GM18508 (cell line): ENCODE data around the gene SPOCD1.
"Not testable (repeated sequence)": the region's sequence is repeated elsewhere in the genome, so short reads cannot be mapped to it uniquely, and the experiment has no call there.

Experiments
- ATAC-seq: cut with Tn5 transposase; IDR thresholded peaks from one replicate; pipeline ENCODE4 v1.9.1; 2021; ENCODE audit warnings: moderate number of reproducible peaks; ENCODE audit not compliant: insufficient read depth, unreplicated experiment

SPOCD1 gene

DNA sequence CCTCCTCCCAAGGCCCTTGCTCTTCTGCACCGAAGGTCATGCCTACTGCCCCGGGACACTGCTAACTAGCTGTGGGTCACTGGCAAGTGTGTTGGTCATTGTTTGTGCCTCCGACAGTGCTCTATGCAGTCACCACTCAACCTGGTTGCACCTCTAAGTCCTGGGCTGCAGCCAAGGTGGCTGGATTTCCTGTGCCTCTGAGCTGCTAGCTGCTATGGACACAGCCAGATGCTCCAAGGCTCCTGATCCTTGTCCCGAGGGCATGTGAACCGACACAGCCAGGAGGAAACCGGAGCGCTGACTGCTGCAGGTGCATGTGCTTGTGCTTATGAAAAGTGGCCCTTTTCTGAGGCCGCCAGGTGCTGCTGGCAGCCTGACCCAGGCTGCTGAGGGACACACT lies 14.7 kb upstream of the SPOCD1 start:
- no peak for ATAC-seq

DNA sequence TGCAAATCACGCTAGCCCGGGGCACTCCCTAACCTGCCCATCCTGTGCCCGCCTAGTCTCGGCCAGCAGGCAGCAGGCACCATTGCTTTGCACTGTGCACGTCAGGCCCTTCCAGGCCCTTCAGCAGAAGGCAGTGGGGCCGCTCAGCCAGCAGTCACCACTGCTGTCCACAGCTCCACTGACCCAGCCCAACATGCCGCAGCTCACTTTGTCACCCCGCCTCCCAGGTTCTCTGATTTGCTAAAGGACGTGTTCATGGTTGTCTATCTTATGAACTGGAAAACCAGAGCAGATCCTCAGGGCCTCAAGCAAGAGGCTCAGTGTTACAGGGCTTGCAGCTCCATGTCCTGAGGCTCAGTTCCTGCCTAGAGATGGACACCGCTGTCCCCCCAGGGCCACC lies 14.2 kb upstream of the SPOCD1 start:
- no peak for ATAC-seq

GRCh38 chr1:31828926-31829690 lies 13.3 kb upstream of the SPOCD1 start:
- no peak for ATAC-seq

DNA sequence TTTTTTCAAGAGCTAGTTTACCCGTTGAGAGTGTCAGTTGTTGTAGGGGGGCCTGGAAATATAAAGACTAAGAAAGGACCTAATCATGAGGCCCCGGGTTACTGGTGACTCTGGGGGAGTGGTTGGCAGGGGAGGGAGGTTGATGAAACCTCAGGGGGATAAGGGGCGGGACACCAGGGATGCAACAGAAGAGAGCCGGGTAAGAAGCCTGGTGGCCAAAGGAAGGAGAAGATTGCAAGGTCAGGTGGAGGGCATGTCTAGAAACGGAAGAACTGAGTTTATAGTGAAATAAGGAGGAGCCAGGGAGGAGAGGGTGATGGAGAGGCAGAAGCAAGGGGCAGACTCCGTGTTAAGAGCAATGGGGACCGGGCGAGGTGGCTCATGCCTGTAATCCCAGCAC lies 12.5 kb upstream of the SPOCD1 start:
- no peak for ATAC-seq

GRCh38 chr1:31823780-31824179 lies 8.0 kb upstream of the SPOCD1 start:
- ATAC-seq, result no peak

DNA sequence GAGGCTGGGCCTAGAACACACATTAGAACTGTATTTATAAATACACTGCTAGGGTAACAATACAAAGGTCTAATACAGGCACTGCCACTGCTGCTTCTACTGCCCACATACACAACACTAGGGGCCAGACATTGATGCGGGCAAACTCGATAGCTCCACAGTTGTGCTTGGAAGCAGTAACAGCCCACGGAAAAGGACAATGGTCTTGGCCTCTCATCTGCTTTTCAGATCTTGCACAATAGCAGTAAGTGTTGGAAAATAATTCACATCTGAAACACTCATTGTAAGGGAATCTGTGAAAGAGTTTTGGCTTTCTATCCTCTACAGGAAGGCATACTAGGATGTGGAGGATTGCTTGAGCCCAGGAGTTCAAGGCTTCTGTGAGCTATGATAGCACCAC lies 6.9 kb upstream of the SPOCD1 start:
- no peak for ATAC-seq

- ATAC-seq, result not testable (repeated sequence)
Measured at GRCh38 chr1:31820196-31820595, 4.4 kb upstream of the SPOCD1 start.

DNA sequence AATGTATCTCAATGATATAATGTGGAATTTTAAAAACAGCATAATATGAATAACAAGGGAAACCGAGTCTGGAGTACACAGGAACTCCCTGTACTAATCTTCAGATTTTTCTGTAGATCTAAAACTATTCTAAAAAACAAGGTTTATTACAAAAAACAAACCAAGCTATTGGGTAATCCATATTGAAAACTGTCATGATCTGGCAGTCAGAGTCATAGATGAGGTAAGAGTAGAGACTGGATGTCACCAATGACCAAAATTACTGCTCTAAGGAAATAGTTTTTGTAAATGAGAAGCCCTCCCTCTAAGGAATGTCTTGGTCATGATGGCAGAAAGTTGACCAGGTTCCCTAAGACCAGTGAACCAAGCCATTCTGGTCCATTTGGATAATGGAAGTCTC lies 2.4 kb upstream of the SPOCD1 start:
- ATAC-seq, result no peak

DNA sequence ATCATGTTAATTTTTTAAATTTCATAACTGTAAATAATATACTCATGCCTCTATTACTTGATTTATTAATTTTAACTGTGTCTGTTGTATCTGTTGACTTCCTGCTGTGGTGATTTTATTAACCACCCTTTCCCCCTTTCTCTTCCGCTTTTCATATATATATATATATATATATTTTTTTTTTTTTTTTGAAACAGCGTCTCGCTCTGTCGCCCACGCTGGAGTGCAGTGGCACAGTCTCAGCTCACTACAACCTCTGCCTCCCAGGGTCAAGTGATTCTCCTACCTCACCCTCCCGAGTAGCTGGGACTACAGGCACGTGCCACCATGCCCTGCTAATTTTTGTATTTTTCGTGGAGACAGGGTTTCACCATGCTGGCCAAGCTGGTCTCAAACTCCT lies 1.1 kb upstream of the SPOCD1 start:
- not testable (repeated sequence) for ATAC-seq

- ATAC-seq, result not testable (repeated sequence)
Measured at GRCh38 chr1:31816501-31816900, 679 bp upstream of the SPOCD1 start.

DNA sequence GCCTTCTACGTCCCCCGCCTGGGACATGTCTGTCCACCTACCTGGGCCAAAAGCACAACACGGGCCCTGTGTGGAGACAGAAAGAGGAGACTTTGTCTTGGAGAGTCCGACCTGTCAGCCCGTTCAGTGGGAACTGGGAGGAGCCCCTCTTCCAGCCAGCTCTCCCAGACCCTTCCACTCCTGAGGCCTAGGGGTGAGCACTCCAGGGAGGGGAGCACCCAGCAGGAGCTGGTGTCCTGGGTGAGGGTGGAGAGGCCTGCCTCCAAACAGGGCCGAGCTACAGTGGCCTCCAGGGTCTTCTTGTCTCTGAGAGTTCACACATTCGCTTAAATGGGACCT lies 546 bp downstream of the SPOCD1 start:
- no peak for ATAC-seq

DNA sequence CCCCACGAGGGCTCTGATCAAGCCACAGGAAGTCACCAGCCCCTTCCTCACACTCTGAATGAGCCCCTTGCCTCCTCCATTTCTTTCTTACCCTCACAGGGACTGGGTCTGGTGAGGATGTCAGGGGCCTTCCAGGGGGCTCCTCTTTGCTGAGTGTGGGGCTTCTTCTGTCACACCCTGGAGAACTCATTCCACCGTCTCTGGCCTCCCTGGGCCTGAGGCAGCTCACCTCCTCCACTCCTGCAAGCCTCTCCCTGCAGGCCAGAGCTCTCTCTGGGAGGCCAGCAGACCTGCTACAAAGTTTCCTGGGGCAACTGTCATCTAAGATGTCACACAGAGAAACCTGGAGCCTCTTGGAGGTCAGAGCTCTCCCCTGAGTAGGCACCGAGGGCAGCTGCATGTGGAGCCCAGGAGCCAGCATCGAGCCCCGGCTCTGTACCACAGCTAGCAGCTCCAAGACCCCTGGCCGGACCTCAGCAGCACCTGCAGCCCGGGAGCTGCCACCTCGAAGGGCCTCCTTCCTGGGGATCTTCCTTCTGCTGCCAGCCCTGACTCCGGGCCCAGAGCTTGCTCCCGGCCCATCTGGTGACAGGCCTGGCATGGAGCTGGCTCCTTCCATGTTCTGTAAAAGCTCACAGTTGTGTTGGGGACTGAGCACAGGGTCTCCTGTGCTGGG lies 1.1 kb downstream of the SPOCD1 start:
- no peak for ATAC-seq

GRCh38 chr1:31814041-31814511 lies 1.7 kb downstream of the SPOCD1 start:
- no peak for ATAC-seq

GRCh38 chr1:31812158-31812829 lies 3.5 kb downstream of the SPOCD1 start:
- ATAC-seq, result no peak

GRCh38 chr1:31811605-31812004 lies 4.2 kb downstream of the SPOCD1 start:
- ATAC-seq, result no peak

DNA sequence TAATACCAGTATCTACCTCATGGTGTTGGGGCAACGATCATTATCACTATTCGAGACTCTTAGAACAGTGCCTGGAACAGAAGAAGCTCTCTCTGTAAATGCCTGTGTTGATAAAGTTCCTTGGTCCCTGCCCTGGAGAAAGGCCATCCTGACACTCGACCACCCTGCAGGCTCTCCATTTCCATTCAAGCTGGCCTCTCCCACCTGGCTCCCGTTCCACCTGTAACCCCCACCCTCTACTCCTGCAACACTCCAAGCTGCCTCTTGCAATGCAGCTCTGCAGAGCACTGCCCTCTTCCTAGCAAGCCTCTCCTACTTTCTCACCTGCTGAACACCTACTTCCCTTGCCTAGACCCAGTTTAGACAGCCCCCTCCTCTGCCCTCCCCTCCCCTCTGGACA lies 6.1 kb downstream of the SPOCD1 start:
- ATAC-seq, result no peak

- ATAC-seq, result no peak
Measured at GRCh38 chr1:31807273-31808048, 8.4 kb downstream of the SPOCD1 start.

DNA sequence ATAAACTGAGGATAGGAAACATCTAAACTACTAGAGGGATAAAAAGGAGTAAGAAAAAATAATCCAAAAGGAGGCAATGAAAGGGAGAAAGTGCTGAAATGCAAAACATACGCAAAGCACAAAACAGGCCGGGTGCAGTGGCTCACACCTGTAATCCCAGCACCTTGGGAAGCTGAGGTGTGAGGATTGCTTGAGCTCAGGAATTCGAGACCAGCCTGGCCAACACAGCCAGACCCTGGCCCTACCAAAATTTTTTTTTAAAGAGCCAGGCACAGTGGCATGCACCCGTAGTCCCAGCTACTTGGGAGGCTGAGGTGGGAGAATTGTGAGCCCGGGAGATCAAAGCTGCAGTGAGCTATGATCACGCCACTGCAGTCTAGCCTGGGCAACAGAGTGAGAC lies 10.5 kb downstream of the SPOCD1 start:
- ATAC-seq, result no peak

- no peak for ATAC-seq
Measured at GRCh38 chr1:31804098-31804497, 11.7 kb downstream of the SPOCD1 start.

DNA sequence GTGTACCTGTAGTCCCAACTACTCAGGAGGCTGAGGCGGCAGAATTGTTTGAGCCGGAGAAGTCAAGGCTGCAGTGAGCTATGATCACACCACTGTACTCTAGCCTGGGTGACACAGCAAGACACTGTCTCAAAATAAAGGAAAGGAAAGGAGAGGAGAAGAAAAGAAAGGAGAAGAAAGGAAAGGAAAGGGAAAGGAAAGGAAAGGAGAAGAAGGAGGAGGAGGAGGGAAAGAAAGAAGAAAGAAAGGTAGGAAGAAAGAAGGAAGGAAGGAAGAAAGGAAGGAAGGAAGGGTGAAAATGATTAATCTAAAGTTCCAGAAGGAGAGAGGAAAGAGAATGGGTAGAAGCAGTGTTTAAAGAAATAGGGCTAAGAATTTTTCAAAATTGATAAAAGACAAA lies 12.2 kb downstream of the SPOCD1 start:
- no peak for ATAC-seq
